ENCODE results near the gene SMYD3.

SMYD3 gene

DNA sequence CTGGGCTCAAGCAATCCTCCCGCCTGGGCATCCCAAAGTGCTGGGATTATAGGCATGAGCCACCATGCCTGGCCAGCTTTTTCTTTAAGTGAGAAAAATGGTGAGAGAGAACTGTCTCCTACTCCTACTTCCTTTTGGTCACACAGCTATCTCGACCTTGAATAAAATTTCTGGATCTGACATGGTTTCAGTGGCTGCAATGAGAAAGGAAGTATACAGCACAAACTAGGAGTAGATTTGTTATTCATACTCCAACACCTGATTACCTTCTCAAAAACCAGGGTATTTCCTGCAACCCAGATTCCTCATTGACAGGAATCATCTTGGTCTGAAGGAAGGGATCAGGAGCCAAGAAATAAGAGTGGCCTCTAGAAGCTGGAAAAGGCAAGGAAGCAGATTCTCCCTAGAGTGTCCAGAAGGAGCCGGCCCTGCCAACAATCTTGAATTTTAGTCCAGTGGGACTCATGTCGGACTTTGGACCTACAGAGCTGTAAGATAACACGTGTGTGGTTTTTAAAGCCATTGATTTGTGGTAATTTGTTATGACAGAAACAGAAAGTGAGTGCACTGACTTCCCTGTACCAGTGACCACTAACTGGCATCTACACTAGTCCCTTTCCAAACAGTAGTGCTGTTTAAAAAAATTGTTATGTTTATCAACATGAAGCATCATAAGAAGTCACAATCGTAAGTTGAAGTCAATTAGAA lies 516.6 kb downstream of the SMYD3 start:
- Histone ChIP-seq H3K36me3 (ENCODE audit: insufficient read depth) (no peaks in the 10 kb centered on the region), H2AFZ (ENCODE audit: low read depth) (no peak overlapping the region), H3K4me1 (ENCODE audit: low read depth, poor library complexity, severe bottlenecking) (peaks cover 16% of the 10 kb centered on the region), H3K4me2 (peak overlapping the region; percentile 26; the same call in 1 of the 2 replicates), H3K9ac (no peak overlapping the region), H3K4me3 (IDR thresholded peaks at IDR 0.05; ENCODE audit: insufficient read depth, low read depth, low read length) (no peak overlapping the region), H3K79me2 (ENCODE audit: insufficient read depth, low read depth) (no peaks in the 10 kb centered on the region), H4K20me1 (ENCODE audit: insufficient read depth) (no peaks in the 10 kb centered on the region), H3K27ac (no peak overlapping the region), H3K27me3 (ENCODE audit: insufficient read depth, low read depth) (no peaks in the 10 kb centered on the region)
- TF ChIP-seq, protein P1, sequence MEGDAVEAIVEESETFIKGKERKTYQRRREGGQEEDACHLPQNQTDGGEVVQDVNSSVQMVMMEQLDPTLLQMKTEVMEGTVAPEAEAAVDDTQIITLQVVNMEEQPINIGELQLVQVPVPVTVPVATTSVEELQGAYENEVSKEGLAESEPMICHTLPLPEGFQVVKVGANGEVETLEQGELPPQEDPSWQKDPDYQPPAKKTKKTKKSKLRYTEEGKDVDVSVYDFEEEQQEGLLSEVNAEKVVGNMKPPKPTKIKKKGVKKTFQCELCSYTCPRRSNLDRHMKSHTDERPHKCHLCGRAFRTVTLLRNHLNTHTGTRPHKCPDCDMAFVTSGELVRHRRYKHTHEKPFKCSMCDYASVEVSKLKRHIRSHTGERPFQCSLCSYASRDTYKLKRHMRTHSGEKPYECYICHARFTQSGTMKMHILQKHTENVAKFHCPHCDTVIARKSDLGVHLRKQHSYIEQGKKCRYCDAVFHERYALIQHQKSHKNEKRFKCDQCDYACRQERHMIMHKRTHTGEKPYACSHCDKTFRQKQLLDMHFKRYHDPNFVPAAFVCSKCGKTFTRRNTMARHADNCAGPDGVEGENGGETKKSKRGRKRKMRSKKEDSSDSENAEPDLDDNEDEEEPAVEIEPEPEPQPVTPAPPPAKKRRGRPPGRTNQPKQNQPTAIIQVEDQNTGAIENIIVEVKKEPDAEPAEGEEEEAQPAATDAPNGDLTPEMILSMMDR (conservative IDR thresholded peaks at IDR 0.05; ENCODE audit: low read depth, low read length), result no peak

DNA sequence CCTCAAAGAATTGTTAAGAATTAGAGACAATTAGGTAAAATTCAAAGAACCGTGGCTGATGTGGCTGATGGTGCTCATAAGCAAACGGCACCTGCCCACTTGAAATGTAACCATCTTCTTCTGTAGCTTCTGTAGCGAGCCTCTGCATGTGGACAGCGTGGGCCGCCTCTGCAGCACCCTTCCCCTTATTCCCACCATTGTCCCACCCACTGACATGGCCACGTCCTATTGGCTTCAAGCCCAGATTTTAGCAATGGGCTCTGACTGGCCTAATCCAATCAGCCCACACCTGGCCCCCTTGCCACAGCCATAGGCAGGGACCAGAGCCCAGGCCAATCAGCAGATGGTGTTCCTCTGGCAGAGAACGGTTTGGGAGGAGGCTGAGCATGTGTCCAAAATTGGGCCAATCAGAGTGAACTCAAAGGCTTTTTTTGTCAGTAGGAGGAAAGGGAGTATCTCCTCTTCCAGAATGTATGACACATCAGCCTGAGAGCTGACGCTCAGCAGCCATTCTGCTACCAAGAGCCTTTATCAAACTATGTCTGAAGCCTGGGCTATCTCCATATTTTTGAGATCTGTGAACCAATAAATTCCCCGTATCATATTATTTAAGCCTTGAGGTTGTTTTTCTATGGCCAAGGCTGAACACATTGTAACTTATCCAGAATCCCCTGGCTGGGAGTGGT lies 518.5 kb downstream of the SMYD3 start:
- H3K4me3 ChIP-seq (IDR thresholded peaks at IDR 0.05; ENCODE audit: insufficient read depth, low read depth, low read length), result no peak overlapping the region
- no peak overlapping the region for H3K4me2 ChIP-seq
- H4K20me1 ChIP-seq (ENCODE audit: insufficient read depth), result no peaks in the 10 kb centered on the region
- no peaks in the 10 kb centered on the region for H3K36me3 ChIP-seq (ENCODE audit: insufficient read depth)
- H3K79me2 ChIP-seq (ENCODE audit: insufficient read depth, low read depth), result no peaks in the 10 kb centered on the region
- no peaks in the 10 kb centered on the region for H3K27me3 ChIP-seq (ENCODE audit: insufficient read depth, low read depth)
- peaks cover 16% of the 10 kb centered on the region for H3K4me1 ChIP-seq (ENCODE audit: low read depth, poor library complexity, severe bottlenecking)
- H3K27ac ChIP-seq, result no peak overlapping the region
- TF ChIP-seq, protein P1 (conservative IDR thresholded peaks at IDR 0.05; ENCODE audit: low read depth, low read length), result no peak
- H2AFZ ChIP-seq (ENCODE audit: low read depth), result no peak overlapping the region
- no peak overlapping the region for H3K9ac ChIP-seq

DNA sequence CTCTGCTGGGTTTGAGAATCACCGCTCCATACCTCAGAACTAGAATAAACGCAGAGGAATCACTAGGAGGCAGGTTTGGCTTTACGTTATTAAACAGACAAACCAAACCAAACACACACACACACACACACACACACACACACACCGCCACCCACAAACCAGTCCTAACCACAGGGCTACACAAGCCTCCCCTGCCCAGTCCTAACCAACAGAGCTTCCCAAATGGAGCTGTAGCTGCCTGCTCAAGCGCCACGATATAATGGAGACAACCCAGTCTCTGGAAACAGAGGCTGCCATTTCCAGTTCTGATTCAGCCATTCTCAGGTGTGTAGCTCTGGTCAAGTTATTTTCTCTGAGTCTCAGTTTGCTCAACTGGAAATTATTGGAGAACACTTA lies 519.1 kb downstream of the SMYD3 start:
- TF ChIP-seq, protein P1 (conservative IDR thresholded peaks at IDR 0.05; ENCODE audit: low read depth, low read length), result no peak
- Histone ChIP-seq H3K27ac (no peak overlapping the region), H4K20me1 (ENCODE audit: insufficient read depth) (no peaks in the 10 kb centered on the region), H3K36me3 (ENCODE audit: insufficient read depth) (no peaks in the 10 kb centered on the region), H3K4me1 (ENCODE audit: low read depth, poor library complexity, severe bottlenecking) (peaks cover 16% of the 10 kb centered on the region), H3K79me2 (ENCODE audit: insufficient read depth, low read depth) (no peaks in the 10 kb centered on the region), H2AFZ (ENCODE audit: low read depth) (no peak overlapping the region), H3K27me3 (ENCODE audit: insufficient read depth, low read depth) (no peaks in the 10 kb centered on the region), H3K9ac (no peak overlapping the region), H3K4me3 (IDR thresholded peaks at IDR 0.05; ENCODE audit: insufficient read depth, low read depth, low read length) (no peak overlapping the region), H3K4me2 (no peak overlapping the region)

DNA sequence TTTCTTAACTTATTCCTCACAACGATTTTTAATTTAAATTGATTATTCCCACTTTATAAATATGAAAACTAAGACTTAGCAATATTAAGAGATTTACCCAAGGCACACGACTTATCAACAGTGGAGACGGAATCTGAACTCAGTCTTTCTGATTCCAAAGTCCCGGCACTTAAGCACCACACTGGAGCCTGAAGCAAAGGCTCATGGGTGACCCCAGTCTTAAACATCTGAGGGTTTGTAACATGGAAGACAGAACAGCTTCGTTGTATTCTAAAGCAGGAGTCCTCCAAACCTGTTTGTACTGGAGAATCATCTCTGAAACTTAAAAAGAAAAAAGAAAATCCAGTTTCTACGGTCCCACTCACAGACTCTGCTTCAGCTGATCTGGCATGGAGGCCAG lies 519.5 kb downstream of the SMYD3 start:
- H3K4me2 ChIP-seq, result no peak overlapping the region

More for the DNA sequence above, 519.5 kb downstream of the SMYD3 start:
- TF ChIP-seq, protein P1 (conservative IDR thresholded peaks at IDR 0.05; ENCODE audit: low read depth, low read length), result no peak
- Histone ChIP-seq H3K27ac (no peak overlapping the region), H3K36me3 (ENCODE audit: insufficient read depth) (no peaks in the 10 kb centered on the region), H2AFZ (ENCODE audit: low read depth) (no peak overlapping the region), H3K4me3 (IDR thresholded peaks at IDR 0.05; ENCODE audit: insufficient read depth, low read depth, low read length) (no peak overlapping the region), H4K20me1 (ENCODE audit: insufficient read depth) (no peaks in the 10 kb centered on the region), H3K27me3 (ENCODE audit: insufficient read depth, low read depth) (no peaks in the 10 kb centered on the region), H3K4me1 (ENCODE audit: low read depth, poor library complexity, severe bottlenecking) (peaks cover 16% of the 10 kb centered on the region), H3K9ac (no peak overlapping the region), H3K79me2 (ENCODE audit: insufficient read depth, low read depth) (no peaks in the 10 kb centered on the region)
